GM19438 (cell line): ENCODE measurements around the gene GNA15.

Experiments used
- ATAC-seq: cut with Tn5 transposase; IDR thresholded peaks from one replicate; pipeline ENCODE4 v1.9.1; 2021; ENCODE audit warnings: low read depth; ENCODE audit not compliant: unreplicated experiment

Gene GNA15

GRCh38 chr19:3106509-3107141 lies 29.2 kb upstream of the GNA15 start:
- no peak for ATAC-seq

GRCh38 chr19:3107658-3108057 lies 28.2 kb upstream of the GNA15 start:
- ATAC-seq: no peak

GRCh38 chr19:3108775-3109174 lies 27.1 kb upstream of the GNA15 start:
- no peak for ATAC-seq

GRCh38 chr19:3109491-3109890 lies 26.3 kb upstream of the GNA15 start:
- ATAC-seq: no peak

- no peak for ATAC-seq
These were observed 25.6 kb upstream of the GNA15 start for GRCh38 chr19:3110126-3110825.

- no peak for ATAC-seq
These were observed 24.1 kb upstream of the GNA15 start for GRCh38 chr19:3111586-3112247.

GRCh38 chr19:3112375-3113099 lies 23.3 kb upstream of the GNA15 start:
- no peak for ATAC-seq

- ATAC-seq: no peak
These were observed 22.5 kb upstream of the GNA15 start for GRCh38 chr19:3113100-3114017.

GRCh38 chr19:3114018-3114726 lies 21.7 kb upstream of the GNA15 start:
- ATAC-seq: no peak

GRCh38 chr19:3114811-3115210 lies 21.0 kb upstream of the GNA15 start:
- no peak for ATAC-seq

- no peak for ATAC-seq
These were observed 20.4 kb upstream of the GNA15 start for GRCh38 chr19:3115411-3115810.

GRCh38 chr19:3115916-3116602 lies 19.8 kb upstream of the GNA15 start:
- no peak for ATAC-seq

GRCh38 chr19:3116621-3117020 lies 19.2 kb upstream of the GNA15 start:
- no peak for ATAC-seq

- ATAC-seq: no peak
These were observed 18.1 kb upstream of the GNA15 start for GRCh38 chr19:3117716-3118115.

- ATAC-seq: no peak
These were observed 17.4 kb upstream of the GNA15 start for GRCh38 chr19:3118232-3119070.

GRCh38 chr19:3119071-3119595 lies 16.7 kb upstream of the GNA15 start:
- ATAC-seq: no peak

- ATAC-seq: no peak
These were observed 16.0 kb upstream of the GNA15 start for GRCh38 chr19:3119693-3120380.
